GM18505 (cell line): ENCODE measurements around the gene FBN2.

Source experiments
- ATAC-seq: cut with Tn5 transposase; IDR thresholded peaks from one replicate; pipeline ENCODE4 v1.9.1; 2021; ENCODE audit not compliant: unreplicated experiment
- POLR2A ChIP-seq: IDR thresholded peaks from 4 replicates; pipeline ENCODE4 v1.6.1; 2011; ENCODE audit warnings: borderline replicate concordance; ENCODE audit not compliant: insufficient read depth, insufficient read length; ENCODE audit errors: extremely low read depth

The FBN2 gene

GRCh38 chr5:128378632-128379031 is 159.4 kb downstream of the FBN2 start:
- no peak for ATAC-seq
- no peak for TF ChIP-seq POLR2A

GRCh38 chr5:128378196-128378595 is 159.8 kb downstream of the FBN2 start:
- no peak for ATAC-seq
- TF ChIP-seq POLR2A = no peak

DNA sequence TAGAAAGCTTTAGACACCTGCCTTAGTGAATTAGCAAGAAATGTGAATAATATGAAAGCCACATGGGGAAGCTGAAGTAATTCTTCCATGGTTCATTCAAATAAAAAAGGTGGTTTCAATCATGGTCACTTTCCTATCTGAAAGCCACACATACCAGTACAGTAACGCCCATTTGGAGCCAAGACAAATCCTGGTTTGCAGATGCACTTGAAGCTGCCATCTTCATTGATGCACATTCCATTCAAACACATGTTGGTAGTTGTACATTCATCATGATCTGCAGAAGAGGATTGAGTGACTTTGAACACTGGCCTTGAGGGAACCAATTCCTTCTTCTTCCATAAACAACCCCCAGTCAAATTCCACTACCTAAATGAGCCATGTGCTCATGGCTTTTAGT is 161.5 kb downstream of the FBN2 start:
- ATAC-seq = no peak
- TF ChIP-seq POLR2A = no peak

DNA sequence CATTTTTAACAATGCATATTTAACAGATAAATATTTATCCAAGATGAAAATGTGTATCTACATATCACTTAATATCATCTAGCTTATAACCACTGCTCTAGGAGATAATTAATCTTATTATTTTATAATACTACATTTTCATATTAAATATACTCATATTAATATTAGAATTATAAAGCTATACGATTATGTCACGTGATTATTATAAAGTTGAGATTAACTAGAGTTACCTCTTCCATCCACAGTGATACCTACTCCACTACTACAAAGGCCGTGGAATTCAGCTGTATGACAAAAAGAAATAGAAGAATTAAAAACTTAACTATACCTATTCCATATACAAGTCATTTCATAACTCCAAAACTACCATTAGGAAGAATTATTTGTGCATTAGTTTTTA is 171.9 kb downstream of the FBN2 start:
- ATAC-seq = no peak
- TF ChIP-seq POLR2A = no peak

- TF ChIP-seq POLR2A = no peak
- no peak for ATAC-seq
Observed at GRCh38 chr5:128362370-128362769, 175.7 kb downstream of the FBN2 start.

DNA sequence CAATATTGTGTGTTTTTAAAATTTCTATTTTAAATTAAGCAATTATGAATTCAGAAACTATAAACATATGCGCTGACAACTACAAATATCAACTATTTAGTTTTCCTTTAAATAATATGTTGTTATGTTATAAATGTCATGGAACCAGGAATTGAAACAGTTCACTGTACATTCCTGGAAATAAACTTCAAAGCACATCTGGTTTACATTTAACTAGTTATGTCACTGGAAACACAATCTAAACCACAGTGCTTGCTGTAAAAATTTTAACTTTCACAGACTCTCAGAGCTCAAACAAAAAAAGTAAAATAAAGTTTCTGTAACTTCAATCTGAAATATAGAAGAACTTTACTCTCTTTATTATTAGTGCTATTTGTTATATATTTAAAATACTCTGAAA is 179.2 kb downstream of the FBN2 start:
- ATAC-seq = no peak
- no peak for TF ChIP-seq POLR2A

- no peak for ATAC-seq
- no peak for TF ChIP-seq POLR2A
Observed at GRCh38 chr5:128357226-128357625, 180.8 kb downstream of the FBN2 start.

DNA sequence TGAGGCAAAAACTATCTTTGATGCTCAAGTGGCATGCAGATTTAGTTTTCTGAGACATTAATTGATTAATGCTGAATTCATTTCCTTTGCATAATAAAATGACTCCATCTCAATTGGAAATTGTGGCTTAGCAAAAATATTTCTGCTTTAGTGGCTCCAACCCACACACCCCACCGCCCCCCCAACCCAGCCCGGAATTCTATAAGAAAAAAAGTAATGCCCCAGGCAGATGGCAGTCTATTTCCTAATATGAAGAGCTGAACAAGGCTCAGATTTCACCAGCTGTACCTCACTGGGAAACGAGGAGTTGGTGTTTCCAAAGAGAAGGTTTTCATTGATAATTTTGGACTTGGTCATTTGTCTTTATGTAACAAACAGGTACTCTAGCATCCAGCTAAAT is 182.1 kb downstream of the FBN2 start:
- TF ChIP-seq POLR2A = no peak
- ATAC-seq = no peak

GRCh38 chr5:128353441-128354107 is 184.5 kb downstream of the FBN2 start:
- no peak for ATAC-seq
- no peak for TF ChIP-seq POLR2A

DNA sequence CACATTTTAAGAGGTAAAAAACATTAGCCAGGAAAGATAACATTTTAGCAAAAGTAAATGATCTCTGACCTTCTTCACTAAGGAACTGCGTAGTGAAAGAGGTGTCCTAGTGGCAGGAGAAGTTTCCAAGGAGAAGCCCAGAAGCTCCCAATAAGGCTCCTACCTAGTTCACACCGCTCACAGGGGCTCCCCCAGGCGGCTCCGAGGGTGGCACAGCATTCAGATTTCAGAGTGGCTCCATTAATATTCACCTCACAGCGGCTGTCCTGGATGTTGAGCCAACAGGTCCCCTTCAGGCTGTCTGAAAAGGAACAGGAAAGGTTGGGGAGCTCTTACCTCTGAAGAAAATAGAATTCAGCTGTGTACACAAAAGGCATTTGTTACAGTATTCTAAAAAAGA is 187.3 kb downstream of the FBN2 start:
- no peak for ATAC-seq
- no peak for TF ChIP-seq POLR2A

DNA sequence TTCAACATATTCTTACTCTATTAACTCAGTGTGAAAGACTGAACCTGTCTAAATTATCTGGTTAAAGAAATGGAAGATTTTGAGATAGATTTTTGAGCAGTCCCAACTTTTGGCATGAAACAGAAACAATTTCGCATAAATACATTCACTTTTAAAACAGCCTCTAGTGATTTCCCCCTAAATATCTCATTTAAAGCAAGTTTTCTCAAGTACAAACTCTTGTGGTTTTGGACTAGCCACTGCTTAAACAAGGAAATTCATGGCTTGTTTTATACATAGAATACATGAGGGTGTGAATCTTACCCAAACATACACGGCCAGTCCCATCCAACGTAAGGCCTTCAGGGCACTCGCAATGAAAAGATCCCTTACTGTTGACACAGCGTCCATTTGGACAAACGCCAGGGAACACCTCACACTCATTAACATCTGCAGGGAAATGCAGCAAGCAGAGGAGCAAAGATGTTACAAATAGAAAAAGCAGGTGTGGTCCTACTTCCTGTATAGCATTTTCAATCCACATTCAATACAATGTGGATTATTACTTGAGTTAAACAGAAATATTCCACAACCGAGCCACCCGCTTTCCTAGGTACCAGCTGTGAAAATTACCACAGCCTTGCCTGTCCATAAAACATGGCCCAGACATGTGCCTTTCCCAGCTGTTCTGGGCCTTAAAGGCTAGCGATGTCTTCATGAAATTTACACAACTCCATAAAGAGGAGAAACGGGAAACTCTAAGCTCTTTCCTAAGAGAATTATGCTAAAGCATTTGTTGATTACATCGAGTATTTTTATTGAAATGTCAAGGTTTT is 188.8 kb downstream of the FBN2 start:
- ATAC-seq = no peak
- no peak for TF ChIP-seq POLR2A

GRCh38 chr5:128346038-128346437 is 192.0 kb downstream of the FBN2 start:
- ATAC-seq = no peak
- TF ChIP-seq POLR2A = no peak

GRCh38 chr5:128345247-128345646 is 192.8 kb downstream of the FBN2 start:
- TF ChIP-seq POLR2A = no peak
- ATAC-seq = no peak

GRCh38 chr5:128343168-128343567 is 194.9 kb downstream of the FBN2 start:
- TF ChIP-seq POLR2A = no peak
- ATAC-seq = no peak
